ENCODE data around the gene ALDH1B1. TPM values are rescaled to one million over a fixed set of nuclear protein-coding genes. Genes with fewer than 3 reads are reported as not detected.
"Not testable (repeated sequence)": the region's sequence is repeated elsewhere in the genome, so short reads cannot be mapped to it uniquely, and the experiment has no call there.

Gene ALDH1B1
- total and polyA plus RNA-seq, 11 donors, result 7.5 to 55.6 (median 20.7) TPM

GRCh38 chr9:38375572-38375963 is 16.9 kb upstream of the ALDH1B1 start:
- H3K4me1 ChIP-seq, result peaks cover 0 to 4% (median 0%) of the 10 kb centered on the region in 12 donors
- peak overlapping the region in 1 of 12 donors; percentile 58 for H3K27ac ChIP-seq
- no peak overlapping the region for H3K4me3 ChIP-seq
- DNase-seq (no peak), ATAC-seq (no peak)
- TF ChIP-seq POLR2A (IDR thresholded peaks at IDR 0.05), result no peak
- TF ChIP-seq, protein P1, sequence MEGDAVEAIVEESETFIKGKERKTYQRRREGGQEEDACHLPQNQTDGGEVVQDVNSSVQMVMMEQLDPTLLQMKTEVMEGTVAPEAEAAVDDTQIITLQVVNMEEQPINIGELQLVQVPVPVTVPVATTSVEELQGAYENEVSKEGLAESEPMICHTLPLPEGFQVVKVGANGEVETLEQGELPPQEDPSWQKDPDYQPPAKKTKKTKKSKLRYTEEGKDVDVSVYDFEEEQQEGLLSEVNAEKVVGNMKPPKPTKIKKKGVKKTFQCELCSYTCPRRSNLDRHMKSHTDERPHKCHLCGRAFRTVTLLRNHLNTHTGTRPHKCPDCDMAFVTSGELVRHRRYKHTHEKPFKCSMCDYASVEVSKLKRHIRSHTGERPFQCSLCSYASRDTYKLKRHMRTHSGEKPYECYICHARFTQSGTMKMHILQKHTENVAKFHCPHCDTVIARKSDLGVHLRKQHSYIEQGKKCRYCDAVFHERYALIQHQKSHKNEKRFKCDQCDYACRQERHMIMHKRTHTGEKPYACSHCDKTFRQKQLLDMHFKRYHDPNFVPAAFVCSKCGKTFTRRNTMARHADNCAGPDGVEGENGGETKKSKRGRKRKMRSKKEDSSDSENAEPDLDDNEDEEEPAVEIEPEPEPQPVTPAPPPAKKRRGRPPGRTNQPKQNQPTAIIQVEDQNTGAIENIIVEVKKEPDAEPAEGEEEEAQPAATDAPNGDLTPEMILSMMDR (IDR thresholded peaks at IDR 0.05), result no peak
- intact Hi-C loops (cut with DNase I), result loop anchor here in 2 of 10 donors (10.0 kb wide), 2 partner anchors 59 to 61 kb away; no protein-coding TSS in a partner anchor
- no peaks in the 10 kb centered on the region for H3K9me3 ChIP-seq
- no peaks in the 10 kb centered on the region for H3K36me3 ChIP-seq
- H3K27me3 ChIP-seq, result no peaks in the 10 kb centered on the region
- 75 to 81% (median 79%) methylated on average over 10 of the region's 10 CpGs for WGBS, 4 donors

GRCh38 chr9:38376021-38376670 is 16.4 kb upstream of the ALDH1B1 start:
- intact Hi-C loops (cut with DNase I), result loop anchor here in 2 of 10 donors (10.0 kb wide), 2 partner anchors 59 to 61 kb away; no protein-coding TSS in a partner anchor
- ATAC-seq (no peak), DNase-seq (no peak)
- TF ChIP-seq POLR2A (IDR thresholded peaks at IDR 0.05), result no peak
- TF ChIP-seq, protein P1 (IDR thresholded peaks at IDR 0.05), result no peak
- H3K27me3 ChIP-seq, result no peaks in the 10 kb centered on the region
- H3K27ac ChIP-seq, result no peak overlapping the region
- no peak overlapping the region for H3K4me3 ChIP-seq
- H3K36me3 ChIP-seq, result no peaks in the 10 kb centered on the region
- no peaks in the 10 kb centered on the region for H3K9me3 ChIP-seq
- WGBS, 4 donors, result 59 to 71% (median 62%) methylated on average over 9 of the region's 9 CpGs
- H3K4me1 ChIP-seq, result peaks cover 0 to 4% (median 0%) of the 10 kb centered on the region in 12 donors

GRCh38 chr9:38377336-38378083 is 15.0 kb upstream of the ALDH1B1 start:
- WGBS, 4 donors, result 95 to 96% (median 96%) methylated on average over 34 to 42 of the region's 42 CpGs
- H3K27ac ChIP-seq, result not testable (repeated sequence)
- intact Hi-C loops (cut with DNase I), result loop anchor here in 2 of 10 donors (10.0 kb wide), 2 partner anchors 57 to 63 kb away; no protein-coding TSS in a partner anchor

DNA sequence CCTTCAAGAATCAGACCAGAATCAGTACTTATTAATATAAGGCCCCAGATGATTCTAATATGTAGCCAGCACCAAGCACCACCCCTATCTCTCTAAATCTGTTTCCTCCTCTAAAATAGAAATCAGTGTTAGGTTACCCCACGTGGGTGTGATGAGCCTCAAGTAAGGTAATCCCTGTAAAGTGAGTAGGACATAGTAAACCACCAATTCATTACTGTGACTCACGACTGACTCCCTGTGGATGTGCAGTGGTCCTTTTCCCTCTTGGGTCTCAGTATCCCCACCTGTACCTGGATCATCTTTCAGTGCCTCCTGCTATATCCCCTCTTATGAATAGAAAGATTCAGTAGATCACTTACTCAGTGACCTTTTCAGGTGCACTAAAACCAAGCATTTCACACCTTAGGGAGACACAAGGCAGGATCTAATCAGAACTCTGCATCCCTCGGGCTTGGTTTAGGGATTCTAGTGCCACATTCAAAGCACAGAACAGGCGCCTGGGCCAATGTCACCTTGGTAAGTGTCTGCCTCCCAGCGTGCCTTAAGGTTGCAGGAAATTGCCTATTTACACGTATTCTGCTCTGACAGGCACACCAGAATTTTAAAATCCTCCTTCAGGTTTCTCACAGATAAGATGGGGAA is 12.2 kb upstream of the ALDH1B1 start:
- DNase-seq (no peak), ATAC-seq (peak in 2 of 4 donors; percentile 24 to 39)
- Histone ChIP-seq H3K27me3 (no peaks in the 10 kb centered on the region), H3K36me3 (no peaks in the 10 kb centered on the region), H3K4me3 (no peak overlapping the region), H3K4me1 (peaks cover 0 to 6% (median 0%) of the 10 kb centered on the region in 12 donors), H3K9me3 (peaks cover 0 to 15% (median 3%) of the 10 kb centered on the region in 12 donors), H3K27ac (no peak overlapping the region)
- TF ChIP-seq, protein P1 (IDR thresholded peaks at IDR 0.05), result no peak
- no peak for TF ChIP-seq POLR2A (IDR thresholded peaks at IDR 0.05)
- intact Hi-C loops (cut with DNase I), result no loop called here
- WGBS, 4 donors, result 64 to 70% (median 67%) methylated on average over 6 of the region's 6 CpGs

More at GRCh38 chr9:38377336-38378083, 15.0 kb upstream of the ALDH1B1 start:
- DNase-seq, H3K9me3 ChIP-seq, H3K36me3 ChIP-seq, H3K4me3 ChIP-seq, H3K27me3 ChIP-seq, ATAC-seq, H3K4me1 ChIP-seq: not testable (repeated sequence)

Data from heart left ventricle (tissue), 16 donors.